Measurements from ENCODE around the gene FNIP1.

Gene FNIP1

GRCh38 chr5:131774652-131775367 lies 22.0 kb downstream of the FNIP1 start:
- H3K9me3 ChIP-seq (ENCODE audit: insufficient read depth, low read length, severe bottlenecking) = no peaks in the 10 kb centered on the region
- peaks cover 60% of the 10 kb centered on the region for H4K20me1 ChIP-seq (ENCODE audit: insufficient read depth, low read length)
- no peak overlapping the region for H2AFZ ChIP-seq (ENCODE audit: low read depth, low read length)
- H3K4me1 ChIP-seq (ENCODE audit: insufficient read depth, low read length) = no peaks in the 10 kb centered on the region; the same call in 1 of the 2 replicates
- H3K36me3 ChIP-seq (ENCODE audit: insufficient read depth, low read length) = no peaks in the 10 kb centered on the region
- no peak overlapping the region for H3K4me3 ChIP-seq (ENCODE audit: low read depth in 1 of 2, low read length in 2 of 2)
- no peak overlapping the region for H3K4me2 ChIP-seq (ENCODE audit: insufficient read depth, low read length)
- DNase-seq = no peak
- TF ChIP-seq CTCF (IDR thresholded peaks at IDR 0.05; ENCODE audit: borderline replicate concordance, extremely low read depth, low read length, poor library complexity, severe bottlenecking) = no peak
- no peak for TF ChIP-seq EZH2 (IDR thresholded peaks at IDR 0.05; ENCODE audit: borderline replicate concordance, low read depth, low read length, severe bottlenecking)
- ATAC-seq (ENCODE audit: insufficient read depth, low read depth) = no peak
- no peak overlapping the region for H3K9ac ChIP-seq (ENCODE audit: low read depth, low read length)
- H3K27ac ChIP-seq (ENCODE audit: low read length) = no peak overlapping the region
- peaks cover 91% of the 10 kb centered on the region for H3K79me2 ChIP-seq (ENCODE audit: insufficient read depth, low read length)
- no peaks in the 10 kb centered on the region for H3K27me3 ChIP-seq (ENCODE audit: insufficient read depth, low read length, poor library complexity)

GRCh38 chr5:131773805-131774204 lies 23.0 kb downstream of the FNIP1 start:
- no peak overlapping the region for H3K9ac ChIP-seq (ENCODE audit: low read depth, low read length)
- ATAC-seq (ENCODE audit: insufficient read depth, low read depth) (no peak), DNase-seq (no peak)
- no peak overlapping the region for H3K27ac ChIP-seq (ENCODE audit: low read length)
- H4K20me1 ChIP-seq (ENCODE audit: insufficient read depth, low read length) = peaks cover 65% of the 10 kb centered on the region
- no peak overlapping the region for H2AFZ ChIP-seq (ENCODE audit: low read depth, low read length)
- H3K4me2 ChIP-seq (ENCODE audit: insufficient read depth, low read length) = no peak overlapping the region
- no peaks in the 10 kb centered on the region for H3K27me3 ChIP-seq (ENCODE audit: insufficient read depth, low read length, poor library complexity)
- H3K79me2 ChIP-seq (ENCODE audit: insufficient read depth, low read length) = peaks cover 93% of the 10 kb centered on the region
- H3K4me1 ChIP-seq (ENCODE audit: insufficient read depth, low read length) = no peaks in the 10 kb centered on the region; the same call in 1 of the 2 replicates
- H3K9me3 ChIP-seq (ENCODE audit: insufficient read depth, low read length, severe bottlenecking) = no peaks in the 10 kb centered on the region
- H3K4me3 ChIP-seq (ENCODE audit: low read depth in 1 of 2, low read length in 2 of 2) = no peak overlapping the region
- no peaks in the 10 kb centered on the region for H3K36me3 ChIP-seq (ENCODE audit: insufficient read depth, low read length)
- no peak for TF ChIP-seq CTCF (IDR thresholded peaks at IDR 0.05; ENCODE audit: borderline replicate concordance, extremely low read depth, low read length, poor library complexity, severe bottlenecking)
- no peak for TF ChIP-seq EZH2 (IDR thresholded peaks at IDR 0.05; ENCODE audit: borderline replicate concordance, low read depth, low read length, severe bottlenecking)

- H3K27ac ChIP-seq (ENCODE audit: low read length) = no peak overlapping the region
- H3K9ac ChIP-seq (ENCODE audit: low read depth, low read length) = no peak overlapping the region
- no peak for DNase-seq
- no peak overlapping the region for H2AFZ ChIP-seq (ENCODE audit: low read depth, low read length)
- peaks cover 98% of the 10 kb centered on the region for H3K79me2 ChIP-seq (ENCODE audit: insufficient read depth, low read length)
- no peak overlapping the region for H3K4me2 ChIP-seq (ENCODE audit: insufficient read depth, low read length)
- H3K36me3 ChIP-seq (ENCODE audit: insufficient read depth, low read length) = peaks cover 2% of the 10 kb centered on the region; the same call in 1 of the 2 replicates
- H3K4me1 ChIP-seq (ENCODE audit: insufficient read depth, low read length) = no peaks in the 10 kb centered on the region; the same call in 1 of the 2 replicates
- ATAC-seq (ENCODE audit: insufficient read depth, low read depth) = no peak
- H3K27me3 ChIP-seq (ENCODE audit: insufficient read depth, low read length, poor library complexity) = no peaks in the 10 kb centered on the region
- H4K20me1 ChIP-seq (ENCODE audit: insufficient read depth, low read length) = peaks cover 59% of the 10 kb centered on the region
- no peaks in the 10 kb centered on the region for H3K9me3 ChIP-seq (ENCODE audit: insufficient read depth, low read length, severe bottlenecking)
- TF ChIP-seq EZH2 (IDR thresholded peaks at IDR 0.05; ENCODE audit: borderline replicate concordance, low read depth, low read length, severe bottlenecking) (no peak), CTCF (IDR thresholded peaks at IDR 0.05; ENCODE audit: borderline replicate concordance, extremely low read depth, low read length, poor library complexity, severe bottlenecking) (no peak)
- no peak overlapping the region for H3K4me3 ChIP-seq (ENCODE audit: low read depth in 1 of 2, low read length in 2 of 2)
Measured at GRCh38 chr5:131771692-131772091, 25.1 kb downstream of the FNIP1 start.

Measured in DND-41 (cell line).